Loucy (cell line): ENCODE results near the gene PARP1.

ENCODE experiments used
- H2AFZ ChIP-seq: fragments of 200-600 bp; sonication (generic); 2 replicates; pipeline ENCODE4 v1.6.0; 2016; ENCODE audit warnings: antibody characterized with exemption, mild to moderate bottlenecking, low read length, moderate library complexity
- H3F3A ChIP-seq: fragments of 200-600 bp; 2 replicates; pipeline ENCODE4 v1.6.0; 2016; ENCODE audit warnings: antibody characterized with exemption, low read depth, mild to moderate bottlenecking
- H3K27me3 ChIP-seq: fragments of 200-600 bp; sonication (generic); 2 replicates; pipeline ENCODE4 v1.6.1; 2014; ENCODE audit warnings: low read length, mild to moderate bottlenecking; ENCODE audit not compliant: insufficient read depth, poor library complexity, severe bottlenecking
- H3K36me3 ChIP-seq: fragments of 200-600 bp; sonication (generic); 2 replicates; pipeline ENCODE4 v1.6.1; 2016; ENCODE audit warnings: low read length; ENCODE audit not compliant: insufficient read depth
- H3K4me1 ChIP-seq: fragments of 200-600 bp; sonication (generic); 2 replicates; pipeline ENCODE4 v1.5.1; 2014; ENCODE audit warnings: low read length, mild to moderate bottlenecking; ENCODE audit not compliant: insufficient read depth, poor library complexity, severe bottlenecking
- H3K4me2 ChIP-seq: fragments of 200-600 bp; sonication (generic); 2 replicates; pipeline ENCODE4 v1.6.0; 2014; ENCODE audit warnings: antibody characterized with exemption, low read length, low read depth, mild to moderate bottlenecking; ENCODE audit not compliant: poor library complexity, severe bottlenecking
- H3K4me3 ChIP-seq: fragments of 200-600 bp; sonication (generic); 2 replicates; pipeline ENCODE4 v1.5.1; 2014; ENCODE audit warnings: low read length, mild to moderate bottlenecking, mixed read lengths; ENCODE audit not compliant: poor library complexity, severe bottlenecking
- H3K79me2 ChIP-seq: fragments of 200-600 bp; sonication (generic); 2 replicates; pipeline ENCODE4 v1.6.1; 2014; ENCODE audit warnings: low read length; ENCODE audit not compliant: insufficient read depth
- H3K9ac ChIP-seq: fragments of 200-600 bp; sonication (generic); 2 replicates; pipeline ENCODE4 v1.6.0; 2014; ENCODE audit warnings: mild to moderate bottlenecking, low read depth, low read length, moderate library complexity; ENCODE audit not compliant: poor library complexity, severe bottlenecking
- H3K9me2 ChIP-seq: fragments of 200-600 bp; sonication (generic); replicated peaks from 2 replicates; pipeline ENCODE4 v1.6.1; 2016; ENCODE audit warnings: low read depth, low read length, mixed read lengths
- H3K9me3 ChIP-seq: fragments of 200-600 bp; sonication (generic); 2 replicates; pipeline ENCODE4 v1.6.1; 2014; ENCODE audit warnings: mild to moderate bottlenecking, antibody characterized with exemption, low read length, low read depth; ENCODE audit not compliant: insufficient read depth
- H4K20me1 ChIP-seq: fragments of 200-600 bp; sonication (generic); 2 replicates; pipeline ENCODE4 v1.6.0; 2014; ENCODE audit warnings: antibody characterized with exemption, low read length, mild to moderate bottlenecking; ENCODE audit not compliant: insufficient read depth, poor library complexity, severe bottlenecking
- EZH2phosphoT487 ChIP-seq: fragments of 200-600 bp; IDR thresholded peaks from 2 replicates; pipeline ENCODE4 v1.6.1; 2018; ENCODE audit warnings: antibody characterized with exemption, mild to moderate bottlenecking, moderate library complexity, borderline replicate concordance
- TF ChIP-seq, protein P1 (sequence below): fragments of 200-600 bp; sonication (generic); conservative IDR thresholded peaks from 2 replicates; pipeline ENCODE4 v1.5.1; 2014; ENCODE audit warnings: mild to moderate bottlenecking, antibody characterized with exemption, low read length

The PARP1 gene

DNA sequence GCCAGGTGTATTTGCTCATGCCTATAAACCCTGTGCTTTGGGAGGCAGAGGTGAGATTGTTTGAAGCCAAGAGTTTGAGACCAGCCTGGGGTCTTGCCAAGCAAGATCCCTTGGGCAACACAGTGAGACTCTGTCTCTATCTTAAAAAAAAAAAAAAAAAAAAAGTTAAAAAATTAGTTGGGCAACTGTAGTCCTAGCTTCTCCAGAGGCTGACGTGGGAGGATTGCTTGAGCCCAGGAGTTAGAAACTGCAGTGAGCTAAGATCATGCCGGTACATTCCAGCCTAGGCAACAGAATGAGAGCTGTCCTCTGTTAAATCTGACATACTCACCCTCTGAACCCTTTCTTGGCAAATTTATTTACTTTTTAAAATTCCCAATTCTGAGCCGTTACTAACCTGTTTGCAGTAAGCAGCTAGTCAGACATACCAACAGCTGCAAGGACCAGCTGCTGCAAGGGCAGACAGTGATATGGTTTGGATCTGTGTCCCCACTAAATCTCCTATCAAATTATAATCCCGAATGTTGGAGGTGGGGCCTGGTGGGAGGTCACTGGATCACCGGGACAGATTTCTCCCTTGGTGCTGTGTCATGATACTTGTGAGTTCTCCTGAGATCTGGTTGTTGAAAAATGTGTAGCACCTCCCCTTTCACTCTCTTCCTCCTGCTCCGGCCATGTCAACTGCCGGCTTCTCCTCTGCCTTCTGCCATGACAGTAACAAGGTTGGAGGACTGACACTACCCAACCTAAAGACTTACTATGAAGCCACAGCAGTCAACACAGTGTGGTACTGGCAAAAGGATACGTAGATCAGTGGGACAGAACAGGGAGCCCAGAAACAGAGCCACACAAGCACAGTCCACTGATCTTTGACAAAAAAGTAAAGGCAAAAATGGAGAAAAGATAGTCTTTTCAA, 10.6 kb downstream of the PARP1 start:
- H3K36me3 ChIP-seq: peaks cover 90% of the 10 kb centered on the region

DNA sequence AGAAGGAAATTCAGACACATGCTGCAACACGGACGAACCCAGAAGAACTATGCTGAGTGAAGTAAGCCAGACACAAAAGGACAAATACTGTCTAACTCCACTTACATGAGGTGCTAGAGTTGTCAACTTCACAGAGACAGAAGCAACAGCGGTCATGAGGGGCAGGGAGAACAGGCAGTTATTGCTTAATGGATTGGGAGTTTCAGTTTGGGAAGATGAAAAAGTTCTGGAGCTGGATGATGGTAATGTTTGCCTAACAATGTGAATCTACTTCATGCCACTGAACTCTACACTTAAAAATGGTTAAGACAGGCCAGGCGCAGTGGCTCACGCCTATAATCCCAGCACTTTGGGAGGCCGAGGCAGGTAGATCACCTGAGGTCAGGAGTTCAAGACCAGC, 12.1 kb downstream of the PARP1 start:
- Histone ChIP-seq H3K4me2 (no peak overlapping the region), H3K4me3 (no peak overlapping the region), H3K27me3 (no peaks in the 10 kb centered on the region), H3K9me3 (no peaks in the 10 kb centered on the region), H3K9me2 (no peaks in the 10 kb centered on the region), H3K36me3 (peaks cover 90% of the 10 kb centered on the region), H3K79me2 (peaks cover 93% of the 10 kb centered on the region), H4K20me1 (peaks cover 56% of the 10 kb centered on the region), H3F3A (no peaks in the 10 kb centered on the region), H3K4me1 (peaks cover 1% of the 10 kb centered on the region), H2AFZ (no peak overlapping the region), H3K9ac (no peak overlapping the region)
- TF ChIP-seq EZH2phosphoT487: no peak
- TF ChIP-seq, protein P1, sequence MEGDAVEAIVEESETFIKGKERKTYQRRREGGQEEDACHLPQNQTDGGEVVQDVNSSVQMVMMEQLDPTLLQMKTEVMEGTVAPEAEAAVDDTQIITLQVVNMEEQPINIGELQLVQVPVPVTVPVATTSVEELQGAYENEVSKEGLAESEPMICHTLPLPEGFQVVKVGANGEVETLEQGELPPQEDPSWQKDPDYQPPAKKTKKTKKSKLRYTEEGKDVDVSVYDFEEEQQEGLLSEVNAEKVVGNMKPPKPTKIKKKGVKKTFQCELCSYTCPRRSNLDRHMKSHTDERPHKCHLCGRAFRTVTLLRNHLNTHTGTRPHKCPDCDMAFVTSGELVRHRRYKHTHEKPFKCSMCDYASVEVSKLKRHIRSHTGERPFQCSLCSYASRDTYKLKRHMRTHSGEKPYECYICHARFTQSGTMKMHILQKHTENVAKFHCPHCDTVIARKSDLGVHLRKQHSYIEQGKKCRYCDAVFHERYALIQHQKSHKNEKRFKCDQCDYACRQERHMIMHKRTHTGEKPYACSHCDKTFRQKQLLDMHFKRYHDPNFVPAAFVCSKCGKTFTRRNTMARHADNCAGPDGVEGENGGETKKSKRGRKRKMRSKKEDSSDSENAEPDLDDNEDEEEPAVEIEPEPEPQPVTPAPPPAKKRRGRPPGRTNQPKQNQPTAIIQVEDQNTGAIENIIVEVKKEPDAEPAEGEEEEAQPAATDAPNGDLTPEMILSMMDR: no peak

More for the DNA sequence above, 10.6 kb downstream of the PARP1 start:
- H3K9me3 ChIP-seq: no peaks in the 10 kb centered on the region
- no peak overlapping the region for H3K4me3 ChIP-seq
- no peak for TF ChIP-seq EZH2phosphoT487
- TF ChIP-seq, protein P1: no peak
- no peaks in the 10 kb centered on the region for H3K9me2 ChIP-seq
- no peaks in the 10 kb centered on the region for H3K27me3 ChIP-seq
- H3K4me1 ChIP-seq: peaks cover 15% of the 10 kb centered on the region
- H2AFZ ChIP-seq: no peak overlapping the region
- H3F3A ChIP-seq: no peaks in the 10 kb centered on the region
- H3K79me2 ChIP-seq: peaks cover 99% of the 10 kb centered on the region
- H4K20me1 ChIP-seq: peaks cover 68% of the 10 kb centered on the region
- no peak overlapping the region for H3K9ac ChIP-seq
- no peak overlapping the region for H3K4me2 ChIP-seq

DNA sequence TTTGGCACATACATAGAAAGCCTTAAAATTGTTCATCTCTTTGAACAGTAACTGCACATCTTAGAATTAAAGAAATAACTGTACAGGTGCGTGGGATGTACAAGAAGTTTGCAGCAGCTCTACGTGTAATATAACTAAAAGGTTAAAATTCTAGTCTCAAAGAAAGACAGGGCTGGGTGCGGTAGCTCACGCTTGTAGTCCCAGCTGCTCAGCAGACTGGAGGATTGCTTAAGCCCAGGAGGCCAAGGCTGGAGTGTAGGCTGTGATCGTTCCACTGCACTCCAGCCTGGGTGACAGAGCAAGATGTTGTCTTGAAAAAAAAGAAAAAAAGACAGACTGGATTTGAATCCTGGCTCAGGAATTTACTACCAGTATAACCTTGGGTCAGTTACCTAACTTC, 13.4 kb downstream of the PARP1 start:
- H3K9me2 ChIP-seq: no peaks in the 10 kb centered on the region
- no peak overlapping the region for H3K4me2 ChIP-seq
- peaks cover 80% of the 10 kb centered on the region for H3K79me2 ChIP-seq
- H4K20me1 ChIP-seq: peaks cover 53% of the 10 kb centered on the region
- TF ChIP-seq, protein P1: no peak
- TF ChIP-seq EZH2phosphoT487: no peak
- no peaks in the 10 kb centered on the region for H3K27me3 ChIP-seq
- no peaks in the 10 kb centered on the region for H3F3A ChIP-seq
- H3K9me3 ChIP-seq: no peaks in the 10 kb centered on the region
- H3K4me1 ChIP-seq: no peaks in the 10 kb centered on the region
- no peak overlapping the region for H3K4me3 ChIP-seq
- no peak overlapping the region for H3K9ac ChIP-seq
- H3K36me3 ChIP-seq: peaks cover 90% of the 10 kb centered on the region
- no peak overlapping the region for H2AFZ ChIP-seq
